Peyer's patch (tissue), 4 donors: ENCODE measurements around the gene F11R.
"Not testable (repeated sequence)": the region's sequence is repeated elsewhere in the genome, so short reads cannot be mapped to it uniquely, and the experiment has no call there.

Experiments
- POLR2A ChIP-seq, 2 donors: fragments of 450-650 bp; IDR thresholded peaks; one replicate each; pipeline ENCODE4 v1.5.1; 2017; ENCODE audit warnings: antibody characterized with exemption in 2 of 2, mild to moderate bottlenecking in 2 of 2, moderate library complexity in 2 of 2
- TF ChIP-seq, protein P1 (sequence below), 6 experiments: fragments of 450-650 bp in 4 of 6; fragments of 200-600 bp in 2 of 6; sonication (generic) in 1 of 6; IDR thresholded peaks; one replicate each; pipeline ENCODE4 v1.5.1; 2017 to 2019; ENCODE audit warnings: antibody characterized with exemption in 6 of 6, mild to moderate bottlenecking in 3 of 6, moderate library complexity in 1 of 6

DNA sequence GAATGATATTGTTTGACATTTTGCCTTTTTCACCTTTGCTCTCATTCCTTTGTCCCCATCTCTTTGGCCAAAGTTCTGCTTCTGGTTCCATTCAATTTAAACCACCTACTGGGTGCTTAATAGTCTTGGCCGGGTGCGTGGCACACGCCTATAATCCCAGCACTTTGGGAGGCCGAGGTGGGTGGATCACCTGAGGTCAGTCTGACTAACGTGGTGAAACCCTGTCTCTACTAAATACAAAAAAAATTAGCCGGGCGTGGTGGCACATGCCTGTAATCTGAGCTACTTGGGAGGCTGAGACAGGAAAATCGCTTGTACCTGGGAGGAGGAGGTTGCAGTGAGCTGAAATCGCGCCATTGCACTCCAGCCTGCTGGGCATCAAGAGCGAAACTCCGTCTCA lies 1.5 kb upstream of the F11R start:
- TF ChIP-seq, protein P1, sequence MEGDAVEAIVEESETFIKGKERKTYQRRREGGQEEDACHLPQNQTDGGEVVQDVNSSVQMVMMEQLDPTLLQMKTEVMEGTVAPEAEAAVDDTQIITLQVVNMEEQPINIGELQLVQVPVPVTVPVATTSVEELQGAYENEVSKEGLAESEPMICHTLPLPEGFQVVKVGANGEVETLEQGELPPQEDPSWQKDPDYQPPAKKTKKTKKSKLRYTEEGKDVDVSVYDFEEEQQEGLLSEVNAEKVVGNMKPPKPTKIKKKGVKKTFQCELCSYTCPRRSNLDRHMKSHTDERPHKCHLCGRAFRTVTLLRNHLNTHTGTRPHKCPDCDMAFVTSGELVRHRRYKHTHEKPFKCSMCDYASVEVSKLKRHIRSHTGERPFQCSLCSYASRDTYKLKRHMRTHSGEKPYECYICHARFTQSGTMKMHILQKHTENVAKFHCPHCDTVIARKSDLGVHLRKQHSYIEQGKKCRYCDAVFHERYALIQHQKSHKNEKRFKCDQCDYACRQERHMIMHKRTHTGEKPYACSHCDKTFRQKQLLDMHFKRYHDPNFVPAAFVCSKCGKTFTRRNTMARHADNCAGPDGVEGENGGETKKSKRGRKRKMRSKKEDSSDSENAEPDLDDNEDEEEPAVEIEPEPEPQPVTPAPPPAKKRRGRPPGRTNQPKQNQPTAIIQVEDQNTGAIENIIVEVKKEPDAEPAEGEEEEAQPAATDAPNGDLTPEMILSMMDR (IDR thresholded peaks at IDR 0.05) = not testable (repeated sequence)
- not testable (repeated sequence) for TF ChIP-seq POLR2A (IDR thresholded peaks at IDR 0.05)
